Measurements from ENCODE around the gene HCST.
"Not testable (repeated sequence)": the region's sequence is repeated elsewhere in the genome, so short reads cannot be mapped to it uniquely, and the experiment has no call there.

Gene HCST

DNA sequence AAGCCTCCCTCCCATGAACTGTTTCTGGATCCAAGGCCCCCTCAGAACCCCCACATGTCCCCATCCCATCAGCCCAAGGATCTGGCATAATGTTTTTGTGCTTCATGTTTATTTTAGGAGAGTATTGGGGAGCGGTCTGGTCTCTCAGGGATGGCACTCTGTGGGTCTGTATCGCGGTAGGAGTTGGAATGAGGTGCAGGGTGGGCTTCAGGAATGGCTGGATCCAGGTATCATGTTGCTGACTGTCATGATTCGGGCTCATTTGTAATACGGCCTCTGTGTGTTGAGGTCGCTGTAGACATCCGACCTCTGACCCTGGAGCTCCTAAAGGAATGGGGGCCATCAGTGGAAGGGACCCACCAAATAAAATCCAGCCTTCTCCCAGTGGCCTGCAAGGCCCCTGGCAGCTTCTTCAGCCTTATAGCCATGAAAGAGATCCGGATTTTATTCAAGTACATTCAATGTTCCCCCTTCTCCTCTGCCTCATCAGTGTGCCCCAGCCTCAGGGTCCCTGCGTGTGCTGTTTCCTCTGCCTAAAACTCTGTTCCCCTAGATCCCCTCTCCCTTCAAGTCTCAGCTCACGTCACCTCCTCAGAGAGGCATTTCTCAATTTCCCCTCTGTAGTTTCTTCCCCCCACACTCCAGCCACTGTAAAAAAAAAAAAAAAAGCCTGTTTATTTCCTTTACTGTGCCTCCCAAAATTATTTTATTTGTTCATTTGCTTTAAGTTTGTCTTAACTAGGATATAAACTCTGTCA is 2.2 kb downstream of the HCST start:
- DNase-seq (ENCODE audit: low read depth in 2 of 2): no peak

DNA sequence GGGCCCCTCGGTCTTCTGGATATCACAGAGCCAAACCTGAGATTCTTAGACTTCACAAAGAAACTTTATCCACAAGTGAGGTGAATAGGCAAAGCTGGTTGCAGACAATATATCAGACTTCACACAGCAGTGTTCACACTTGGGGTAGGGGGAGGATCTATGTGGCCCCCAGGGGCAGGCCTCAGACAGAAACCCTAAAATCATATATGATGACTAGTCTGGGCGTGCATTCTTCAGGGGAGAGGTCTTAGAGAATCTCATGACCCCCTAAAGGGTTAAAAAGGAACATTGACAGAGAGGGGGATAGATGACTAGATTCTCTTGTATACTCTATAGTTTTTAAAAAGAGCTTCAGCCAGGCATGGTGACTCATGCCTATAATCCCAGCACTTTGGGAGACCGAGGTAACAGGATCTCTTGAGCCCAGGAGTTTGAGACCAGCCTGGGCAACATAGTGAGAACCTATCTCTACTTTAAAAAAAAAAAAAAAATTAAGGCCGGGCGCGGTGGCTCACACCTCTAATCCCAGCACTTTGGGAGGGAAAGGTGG is 2.9 kb downstream of the HCST start:
- no peak for DNase-seq (ENCODE audit: low read depth in 2 of 2)

DNA sequence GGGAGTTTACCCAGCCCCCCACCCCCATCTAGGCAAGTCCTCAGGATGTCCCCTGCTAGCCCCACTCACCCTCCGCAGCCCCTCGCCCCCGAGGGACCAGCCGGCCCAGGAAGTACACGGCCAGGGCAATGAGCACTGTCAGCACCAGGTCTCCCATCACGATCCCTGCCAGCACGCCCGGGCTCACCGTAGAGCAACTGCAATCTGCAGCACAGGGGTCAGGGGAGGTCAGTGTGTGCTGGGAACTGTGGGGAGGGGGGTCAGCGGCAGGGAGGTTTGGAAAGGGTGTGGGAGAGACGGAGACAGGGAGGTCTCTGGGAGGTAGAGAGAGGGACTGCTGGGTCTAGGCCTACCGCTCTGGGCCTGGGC is 5.0 kb downstream of the HCST start:
- no peak for DNase-seq (ENCODE audit: low read depth in 2 of 2)

DNA sequence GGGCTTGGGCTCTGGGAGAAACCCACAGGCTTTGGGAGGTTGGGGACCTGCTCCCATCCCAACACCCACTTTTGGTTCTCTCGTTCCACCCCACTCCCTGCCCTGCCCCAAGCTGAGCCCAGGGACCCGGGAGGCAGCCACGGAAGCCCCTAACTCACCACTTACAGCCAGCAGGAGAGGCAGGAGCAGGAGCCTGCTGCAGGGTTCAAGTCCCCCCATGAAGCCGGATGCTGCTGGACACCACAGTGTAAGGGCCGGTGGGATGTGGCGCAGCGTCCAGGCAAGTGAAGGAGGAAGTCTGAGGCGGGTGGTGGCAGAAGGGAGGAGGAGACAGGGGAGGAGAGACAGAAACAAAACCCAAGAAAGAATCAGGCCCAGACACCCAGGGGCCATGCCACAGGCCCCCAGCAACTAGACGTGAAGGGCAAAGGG is 5.7 kb downstream of the HCST start, which contains the start of gene TYROBP:
Gene TYROBP (minus strand): TSS at position 286 of the 432 bp plus-strand sequence. CDS start 67 bp downstream, at position 219.
- DNase-seq (ENCODE audit: low read depth in 2 of 2): no peak

DNA sequence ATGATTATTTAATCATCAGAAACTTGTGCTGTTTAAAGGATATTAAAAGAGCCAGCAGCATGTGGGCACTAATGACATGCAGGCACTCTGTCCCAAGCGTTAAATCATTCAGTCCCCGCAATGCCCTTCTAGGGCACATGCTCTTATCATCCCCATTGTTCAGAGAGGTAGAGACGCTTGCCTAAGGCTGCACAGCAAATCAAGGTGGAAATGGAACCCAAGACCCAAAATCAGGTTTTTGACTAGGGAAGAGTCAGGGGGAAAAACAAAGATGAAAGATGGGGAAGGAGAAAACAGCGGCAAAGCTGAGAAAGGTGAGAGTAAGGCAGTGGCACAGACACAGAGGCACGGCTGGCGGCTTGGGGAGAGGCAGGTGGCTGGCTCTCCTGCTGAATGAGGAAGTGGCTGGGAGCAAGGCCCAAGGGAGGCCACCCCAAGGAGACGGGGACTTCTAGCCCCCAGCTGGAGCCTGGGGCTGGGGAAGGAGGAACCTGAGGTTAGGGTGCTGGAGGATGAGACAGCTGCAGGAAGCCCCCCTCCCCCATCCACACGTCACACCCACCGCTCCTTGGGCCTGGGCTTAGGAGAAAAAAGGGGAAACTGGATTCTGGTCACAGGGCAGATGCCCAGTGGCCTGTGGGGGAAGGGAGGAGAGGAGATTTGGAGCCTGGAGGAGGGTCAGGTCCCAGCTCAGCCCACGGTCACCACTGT is 6.8 kb downstream of the HCST start:
- no peak for DNase-seq (ENCODE audit: low read depth in 2 of 2)

DNA sequence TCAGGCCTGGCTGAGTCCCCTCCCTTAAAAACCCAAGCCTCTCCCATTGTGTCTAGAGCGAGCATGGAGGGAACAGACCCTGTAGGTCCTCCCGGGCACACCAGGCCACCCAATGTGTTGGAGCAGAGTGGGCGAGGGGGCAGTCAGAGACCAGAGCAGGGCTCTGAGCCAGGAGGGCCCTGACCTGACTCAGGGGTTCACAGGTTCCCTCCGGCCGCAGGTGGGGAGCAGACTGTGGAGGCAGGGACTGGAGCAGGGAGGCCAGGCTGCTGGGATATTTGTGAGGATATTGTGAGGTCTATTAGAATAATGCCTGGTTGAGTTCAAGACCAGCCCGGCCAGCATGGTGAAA is 7.3 kb downstream of the HCST start:
- no peak for DNase-seq (ENCODE audit: low read depth in 2 of 2)

DNA sequence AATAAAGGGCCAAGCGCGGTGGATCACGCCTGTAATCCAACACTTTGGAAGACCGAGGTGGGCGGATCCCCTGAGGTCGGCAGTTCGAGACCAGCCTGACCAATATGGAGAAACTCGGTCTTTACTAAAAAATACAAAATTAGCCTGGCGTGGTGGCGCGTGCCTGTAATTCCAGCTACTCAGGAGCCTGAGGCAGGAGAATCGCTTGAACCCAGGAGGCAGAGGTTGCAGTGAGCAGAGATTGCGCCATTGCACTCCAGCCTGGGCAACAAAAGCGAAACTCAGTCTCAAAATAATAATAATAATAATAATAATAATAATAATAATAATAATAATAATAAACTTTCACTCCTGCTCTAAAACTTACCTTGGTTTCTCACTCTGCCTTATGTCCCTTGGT is 8.0 kb downstream of the HCST start:
- DNase-seq (ENCODE audit: low read depth in 2 of 2): not testable (repeated sequence)

DNA sequence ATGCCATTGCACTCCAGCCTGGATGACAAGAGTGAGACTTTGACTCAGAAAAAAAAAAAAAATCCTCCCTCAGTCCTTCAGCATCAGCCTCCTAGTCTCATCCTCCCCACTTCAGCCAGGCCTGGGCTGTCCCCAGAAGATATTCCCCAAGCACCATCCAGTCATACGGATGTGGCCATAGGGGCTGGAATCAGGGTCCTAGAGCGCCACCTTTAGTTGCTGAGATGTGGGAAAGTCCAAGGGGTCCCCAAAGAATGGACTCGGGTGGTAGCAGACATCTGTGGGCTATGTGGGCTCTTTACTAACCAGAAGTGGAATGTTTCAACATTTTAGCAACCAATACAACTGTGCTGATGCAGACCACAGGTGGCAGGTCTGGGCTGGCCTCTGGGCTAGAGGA is 8.8 kb downstream of the HCST start:
- DNase-seq (ENCODE audit: low read depth in 2 of 2): no peak

DNA sequence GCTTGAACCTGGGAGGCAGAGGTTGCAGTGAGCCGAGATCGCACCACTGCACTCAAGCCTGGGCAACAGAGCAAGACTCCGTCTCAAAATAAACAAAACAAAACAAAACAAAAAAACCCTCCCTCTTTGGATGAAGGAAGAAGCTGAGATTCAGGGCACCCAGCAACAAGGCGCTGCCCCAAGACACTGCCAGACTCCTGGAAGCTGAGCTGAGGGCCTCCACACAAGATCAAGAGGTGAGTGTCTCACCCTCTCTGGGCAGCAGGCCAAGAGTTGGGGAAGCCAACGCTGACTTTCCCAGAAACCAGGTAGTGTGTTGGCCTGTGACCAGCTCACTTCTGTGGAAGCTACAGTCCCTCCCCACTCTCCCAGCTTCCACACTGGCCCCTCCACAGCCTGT is 9.5 kb downstream of the HCST start:
- no peak for DNase-seq (ENCODE audit: low read depth in 2 of 2)

DNA sequence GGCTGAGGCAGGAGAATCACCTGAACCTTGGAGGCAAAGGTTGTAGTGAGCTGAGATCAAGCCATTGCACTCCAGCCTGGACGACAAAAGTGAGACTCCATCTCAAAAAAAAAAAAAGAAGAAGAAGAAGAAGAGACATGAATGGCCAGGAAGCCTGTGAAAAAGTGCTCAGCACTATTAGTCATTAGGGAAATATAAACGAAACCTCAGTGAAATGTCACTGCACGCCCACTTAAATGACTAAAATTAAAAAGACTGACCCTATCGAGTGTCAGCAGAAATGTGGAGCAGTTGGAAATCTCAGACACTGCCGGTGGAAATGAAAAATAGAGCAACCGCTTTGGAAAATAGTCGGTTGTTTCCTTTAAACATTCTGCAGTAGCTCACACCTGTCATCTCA is 11.3 kb downstream of the HCST start:
- no peak for DNase-seq (ENCODE audit: low read depth in 2 of 2)

DNA sequence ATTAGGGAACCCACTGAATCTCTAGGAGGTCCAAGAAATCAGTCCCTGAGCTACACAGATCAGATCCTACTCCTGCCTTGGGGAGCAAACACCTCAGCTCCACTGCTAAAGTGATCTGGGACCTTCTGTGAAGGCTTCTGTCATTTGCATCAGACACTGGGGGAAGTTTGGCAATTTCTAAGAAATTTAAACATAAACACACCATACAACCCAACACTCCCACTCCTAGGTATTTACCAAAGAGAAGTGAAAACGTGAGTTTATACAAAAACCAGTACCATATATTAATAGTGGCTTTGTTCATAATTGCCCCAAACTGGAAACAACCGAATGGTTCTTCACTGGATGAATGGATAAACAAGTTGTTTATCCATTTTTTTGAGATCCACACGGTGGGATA is 13.1 kb downstream of the HCST start:
- DNase-seq (ENCODE audit: low read depth in 2 of 2): no peak

DNA sequence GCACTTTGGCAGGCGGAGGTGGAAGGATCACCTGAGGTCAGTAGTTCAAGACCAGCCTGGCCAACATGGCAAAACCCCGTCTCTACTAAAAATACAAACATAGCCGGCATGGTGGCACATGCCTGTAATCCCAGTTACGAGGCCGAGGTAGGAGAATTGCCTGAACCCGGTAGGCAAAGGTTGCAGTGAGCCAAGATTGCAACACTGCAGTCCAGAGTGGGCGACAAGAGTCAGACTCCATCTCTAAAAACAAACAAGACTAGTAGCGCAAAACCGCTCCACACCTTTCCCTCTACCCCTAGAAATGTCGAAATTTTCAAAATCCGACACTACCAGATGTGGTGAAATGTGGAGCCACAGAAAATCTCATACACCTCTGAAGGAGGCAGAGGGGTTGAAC is 17.0 kb downstream of the HCST start:
- no peak for DNase-seq (ENCODE audit: low read depth in 2 of 2)

DNA sequence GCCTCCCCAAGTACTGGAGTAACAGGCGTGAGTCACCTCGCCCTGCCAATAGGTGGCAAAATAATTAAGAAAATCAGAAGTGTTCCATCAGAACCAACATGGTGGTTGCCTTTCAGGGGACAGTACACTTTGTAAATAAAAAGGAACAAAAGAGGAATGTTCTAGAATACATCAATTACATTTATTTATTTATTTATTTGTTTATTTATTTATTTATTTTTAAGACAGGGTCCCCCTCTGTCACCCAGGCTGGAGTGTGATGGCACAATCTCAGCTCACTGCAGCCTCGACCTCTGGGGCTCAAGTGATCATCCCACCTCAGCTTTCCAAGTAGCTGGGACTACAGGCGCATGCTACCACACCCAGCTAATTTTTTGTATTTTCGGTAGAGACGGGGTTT is 18.7 kb downstream of the HCST start:
- no peak for DNase-seq (ENCODE audit: low read depth in 2 of 2)

DNA sequence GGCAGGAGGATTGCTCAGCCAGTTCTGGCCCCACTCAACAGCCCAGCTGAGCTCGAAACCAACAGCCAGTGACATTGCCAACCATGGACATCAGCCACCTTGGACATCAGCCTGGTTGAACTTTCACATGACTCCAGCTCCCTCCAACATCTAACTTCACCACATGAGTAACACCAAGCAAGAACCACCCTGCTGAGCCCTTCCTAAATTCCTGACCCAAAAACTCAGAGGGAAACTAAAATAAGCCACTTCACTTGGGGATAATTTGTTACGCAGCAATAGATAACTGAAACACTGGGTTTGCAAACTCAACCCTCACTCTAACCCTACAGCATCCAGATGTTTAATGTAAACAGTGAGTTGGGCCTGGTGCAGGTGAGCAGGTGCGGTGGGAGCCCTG is 23.2 kb downstream of the HCST start:
- no peak for DNase-seq (ENCODE audit: low read depth in 2 of 2)

DNA sequence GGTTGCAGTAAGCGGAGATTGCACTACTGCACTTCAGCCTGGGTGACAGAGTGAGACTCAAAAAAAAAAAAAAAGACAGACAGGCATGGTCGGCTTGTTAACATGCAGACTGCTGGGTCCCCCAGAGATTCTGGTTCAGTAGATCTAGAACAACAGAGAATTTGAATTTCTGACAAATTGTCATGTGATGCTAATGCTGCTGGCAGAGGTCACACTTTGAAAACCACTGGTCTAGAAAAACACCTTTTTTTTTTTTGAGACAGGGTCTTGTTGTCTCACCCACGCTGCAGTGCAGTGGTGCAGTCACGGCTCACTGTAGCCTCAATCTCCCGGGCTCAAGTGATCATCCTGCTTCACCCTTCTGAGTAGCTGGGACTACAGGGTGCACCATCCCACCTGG is 26.2 kb downstream of the HCST start:
- no peak for DNase-seq (ENCODE audit: low read depth in 2 of 2)

DNA sequence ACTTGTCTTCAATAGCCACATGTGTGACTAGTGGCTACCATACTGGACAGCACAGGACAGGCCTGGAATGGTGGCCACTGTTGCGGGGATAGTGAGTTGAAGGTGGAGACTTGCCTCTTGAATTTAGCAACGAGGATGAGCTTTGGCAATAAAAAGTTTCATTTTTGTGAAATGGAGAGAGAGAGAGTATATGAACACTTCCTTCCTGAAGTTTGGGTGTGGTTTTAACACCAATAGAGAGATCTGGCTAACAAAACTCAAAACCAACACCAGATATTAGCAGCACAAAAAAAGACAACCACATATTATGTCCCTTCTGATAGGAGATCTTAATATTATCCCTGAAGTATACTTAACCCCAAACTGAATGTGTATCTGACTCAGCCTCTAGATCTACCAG is 27.5 kb downstream of the HCST start:
- no peak for DNase-seq (ENCODE audit: low read depth in 2 of 2)

DNA sequence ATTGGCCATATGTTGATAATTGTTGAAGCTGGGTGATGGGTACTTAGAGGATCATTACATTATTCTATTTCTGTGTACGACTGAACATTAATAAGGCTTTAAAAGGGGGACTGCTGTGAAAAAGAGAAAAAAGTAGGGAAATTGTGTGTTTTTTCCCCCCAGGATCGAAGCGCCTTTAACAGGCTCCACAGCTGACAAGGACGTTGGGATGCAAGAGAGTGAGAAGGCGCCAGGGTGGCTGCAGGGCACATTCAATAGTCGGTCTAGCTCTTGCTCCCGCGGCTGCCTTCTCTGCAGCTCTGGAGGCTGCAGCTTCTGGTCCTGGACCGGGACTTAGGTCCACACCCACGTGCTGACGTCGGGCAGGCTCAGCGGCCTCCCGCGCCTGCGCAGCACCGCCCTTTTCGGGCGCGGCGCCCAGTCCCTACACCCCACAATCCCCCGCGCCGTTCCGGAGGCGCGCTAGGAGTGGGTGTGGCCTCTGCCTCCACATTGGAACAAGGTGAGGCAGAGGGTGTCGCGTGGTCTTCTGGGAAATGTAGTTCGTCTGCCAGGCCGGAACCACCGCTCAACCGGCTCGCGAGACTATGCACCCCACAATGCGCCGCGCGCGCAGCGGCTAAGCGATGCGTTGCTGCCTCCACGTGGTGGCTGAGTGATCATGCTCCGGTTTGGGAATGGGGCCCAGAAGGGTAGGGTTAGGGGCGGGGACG is 29.0 kb downstream of the HCST start:
- DNase-seq (ENCODE audit: low read depth in 2 of 2): peak; percentile 96 to 97

DNA sequence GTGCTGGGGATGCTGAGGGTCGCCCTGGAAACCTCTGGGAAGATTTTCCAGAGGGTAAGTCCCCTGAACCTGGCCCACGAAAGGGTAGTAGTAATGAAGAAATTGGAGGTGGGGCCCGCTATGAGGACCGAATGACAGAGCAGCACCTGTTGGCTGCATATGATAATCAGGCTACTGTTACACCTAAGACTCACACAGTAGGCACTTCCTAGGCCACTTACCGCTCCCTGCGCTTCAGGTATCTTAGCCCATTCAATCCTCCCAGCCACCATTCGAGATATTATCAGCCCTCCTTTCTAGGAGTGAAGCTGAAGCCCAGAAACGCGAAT is 29.5 kb downstream of the HCST start:
- no peak for DNase-seq (ENCODE audit: low read depth in 2 of 2)

DNA sequence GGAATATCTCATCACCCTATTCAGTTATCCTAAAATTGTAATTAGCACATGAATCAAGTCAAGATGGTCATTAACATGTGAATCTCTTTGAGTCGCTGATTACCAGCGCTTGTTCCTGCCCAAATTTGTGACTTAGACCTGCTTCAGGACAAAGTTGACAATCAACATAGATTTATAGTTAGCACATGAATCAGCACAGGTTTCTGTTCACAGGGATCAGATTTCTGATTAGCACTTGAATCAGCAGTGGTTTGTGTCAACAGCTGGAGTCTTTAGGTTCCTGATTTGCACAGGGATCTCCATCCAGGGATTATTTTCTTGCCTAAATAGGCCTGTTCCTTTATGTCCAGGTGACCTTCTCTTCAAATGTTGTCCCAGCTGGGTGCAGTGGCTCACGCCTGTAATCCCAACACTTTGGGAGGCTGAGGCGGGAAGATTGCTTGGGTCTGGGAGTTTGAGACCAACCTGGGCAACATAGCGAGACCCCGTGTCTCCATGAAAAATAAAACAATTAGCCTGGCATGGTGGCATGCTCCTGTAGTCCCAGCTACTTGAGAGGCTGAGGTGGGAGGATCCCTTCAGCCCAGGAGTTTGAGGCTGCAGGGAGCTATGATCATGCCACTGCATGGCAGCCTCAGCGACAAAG is 30.1 kb downstream of the HCST start:
- no peak for DNase-seq (ENCODE audit: low read depth in 2 of 2)

DNA sequence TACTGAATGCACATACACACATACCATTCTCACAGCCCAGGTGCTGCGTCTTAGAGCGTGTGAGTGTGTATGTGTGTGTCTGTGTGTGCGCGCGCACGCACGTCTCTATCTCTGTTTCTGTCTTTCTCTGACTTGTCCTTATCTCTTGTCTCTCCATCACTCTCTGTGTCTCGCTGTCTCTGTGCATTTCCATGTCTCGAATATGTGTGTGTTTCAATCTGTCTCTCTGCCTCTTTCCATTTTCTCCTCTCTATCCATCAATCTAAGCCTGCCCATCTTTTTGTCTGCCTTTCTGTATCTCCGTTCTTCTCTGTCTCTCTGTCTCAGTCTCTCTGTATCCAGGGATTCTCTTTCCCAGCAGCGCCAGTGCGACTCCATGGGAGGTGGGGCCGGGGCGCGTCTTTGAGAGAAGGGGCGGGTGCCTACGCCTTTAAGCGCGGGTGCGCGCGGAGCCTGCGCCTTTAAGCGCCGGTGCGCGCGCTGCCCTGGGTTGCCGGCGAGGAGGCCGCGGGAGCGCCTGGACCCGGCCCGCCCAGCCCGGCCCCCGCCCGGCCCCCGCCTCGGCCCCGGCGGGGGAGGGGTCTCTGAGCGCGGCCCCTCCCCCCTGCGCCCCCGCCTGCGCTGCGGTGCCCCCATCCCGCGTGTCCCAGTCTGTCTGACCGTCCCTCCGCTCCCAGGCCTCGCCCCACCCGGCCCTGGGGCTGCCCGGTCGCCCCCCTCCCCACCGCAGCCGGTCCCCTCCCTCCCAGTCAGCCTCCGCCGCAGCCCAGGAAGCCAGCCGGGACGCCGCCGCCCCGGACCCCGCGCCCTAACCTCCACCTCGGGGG is 33.8 kb downstream of the HCST start, which contains the start of gene LRFN3:
Gene LRFN3 (plus strand): TSS at position 464 of the 827 bp plus-strand sequence. CDS start 3,052 bp downstream, outside the sequence.
- peak; percentile 39 to 61 for DNase-seq (ENCODE audit: low read depth in 2 of 2)

DNA sequence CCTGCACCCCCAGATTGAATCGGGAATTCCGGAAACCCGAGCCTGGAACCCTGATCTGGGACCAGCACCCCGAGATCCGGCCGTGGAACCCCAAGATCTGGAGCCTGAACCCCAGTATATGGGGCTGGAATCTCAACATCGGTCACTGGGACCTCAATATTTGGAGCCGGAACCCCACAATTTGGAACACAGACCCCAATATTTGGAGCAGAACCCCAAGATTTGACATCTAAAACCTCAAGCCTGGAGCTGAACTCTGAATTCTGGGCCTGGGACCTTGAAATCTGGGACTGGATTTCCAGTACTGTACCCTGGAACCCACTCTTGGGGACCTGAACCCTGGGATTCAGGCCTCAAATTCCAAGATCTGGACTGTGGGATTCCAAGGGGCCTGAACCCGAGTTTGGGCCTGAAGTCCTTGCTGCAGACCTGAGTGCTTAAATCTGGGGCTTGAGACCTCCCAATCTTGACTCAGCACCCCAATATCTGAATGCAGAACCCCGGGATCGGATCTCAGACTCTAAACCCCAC is 34.5 kb downstream of the HCST start:
- DNase-seq (ENCODE audit: low read depth in 2 of 2): no peak
